HG03565 (cell line): ENCODE results near the gene NRXN2.

ENCODE experiments used
- ATAC-seq: cut with Tn5 transposase; IDR thresholded peaks from one replicate; pipeline ENCODE4 v1.9.1; 2021; ENCODE audit warnings: mild to moderate bottlenecking, moderate library complexity; ENCODE audit not compliant: unreplicated experiment

NRXN2 gene

DNA sequence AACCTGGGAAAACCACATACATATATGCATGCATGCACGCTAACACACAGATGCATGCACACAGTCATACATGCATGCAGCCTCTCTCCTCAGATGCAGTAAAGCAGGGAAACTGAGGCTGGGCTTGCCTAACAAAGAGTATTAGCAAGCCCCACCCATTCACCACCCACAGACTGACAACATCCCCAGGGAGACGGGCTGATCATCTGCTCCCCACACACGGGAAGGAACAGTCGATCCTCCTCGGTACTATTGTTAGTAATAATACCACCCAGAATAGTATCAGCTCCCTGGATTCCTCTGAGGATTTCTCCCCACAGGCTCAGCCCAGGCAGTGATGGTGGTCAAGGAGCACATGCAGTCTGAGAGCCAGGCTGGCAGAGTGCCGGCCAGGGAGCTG is 90.8 kb downstream of the NRXN2 start:
- ATAC-seq = no peak

DNA sequence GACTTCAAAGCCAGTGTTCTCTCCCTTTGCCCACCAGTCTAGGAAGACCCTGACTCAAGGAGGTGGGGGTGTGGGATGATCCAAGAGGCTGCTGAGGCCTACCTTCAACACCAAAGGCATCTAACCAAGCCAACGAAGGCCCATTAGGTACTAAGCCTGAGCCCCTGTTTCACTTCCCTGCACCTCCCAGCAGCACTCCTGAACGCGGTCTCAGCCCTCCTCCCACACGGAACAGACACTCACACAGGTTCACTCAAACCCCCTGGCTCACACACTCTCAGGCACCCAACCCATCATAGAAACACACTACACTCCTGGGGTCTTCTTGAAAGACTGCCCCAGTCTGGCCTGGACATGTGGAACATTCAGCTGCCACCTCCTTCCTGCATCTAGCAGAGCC is 91.3 kb downstream of the NRXN2 start:
- ATAC-seq = no peak

DNA sequence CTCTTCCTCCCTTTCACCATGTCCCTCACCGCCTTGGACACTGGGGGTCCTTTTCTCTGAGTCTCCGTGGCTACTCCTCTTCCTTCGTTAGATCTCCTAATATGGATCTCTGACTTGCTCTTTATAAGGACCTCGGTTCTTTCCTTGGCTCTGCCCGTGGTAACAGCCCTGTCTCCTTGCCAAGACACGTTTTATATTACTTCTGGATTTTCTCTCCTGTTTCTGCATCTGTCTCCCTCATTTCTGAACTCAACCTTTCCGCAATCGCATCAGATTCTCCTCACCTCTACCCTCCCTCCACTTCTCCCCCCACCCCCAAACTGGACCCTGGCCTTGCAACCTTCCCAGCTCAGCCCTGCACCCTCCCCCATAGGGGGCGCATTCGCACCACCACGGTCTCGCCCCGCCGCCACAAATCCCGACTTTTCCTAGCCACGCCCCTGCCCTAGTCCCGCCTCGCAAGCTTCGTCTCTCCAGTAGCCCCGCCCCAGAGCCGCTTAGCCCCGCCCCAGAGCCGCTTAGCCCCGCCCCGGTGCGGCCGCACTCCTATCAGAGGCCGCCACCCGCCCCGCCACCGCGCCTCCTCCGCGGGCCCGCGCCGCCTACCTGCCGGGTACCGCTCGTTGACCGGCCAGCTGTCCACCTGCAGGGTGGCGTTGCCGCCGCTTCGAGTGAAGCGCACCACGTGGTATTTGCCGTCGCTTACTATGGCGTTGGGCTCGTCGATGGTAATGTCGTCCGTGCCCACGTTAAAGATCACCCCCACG is 93.0 kb downstream of the NRXN2 start:
- no peak for ATAC-seq

DNA sequence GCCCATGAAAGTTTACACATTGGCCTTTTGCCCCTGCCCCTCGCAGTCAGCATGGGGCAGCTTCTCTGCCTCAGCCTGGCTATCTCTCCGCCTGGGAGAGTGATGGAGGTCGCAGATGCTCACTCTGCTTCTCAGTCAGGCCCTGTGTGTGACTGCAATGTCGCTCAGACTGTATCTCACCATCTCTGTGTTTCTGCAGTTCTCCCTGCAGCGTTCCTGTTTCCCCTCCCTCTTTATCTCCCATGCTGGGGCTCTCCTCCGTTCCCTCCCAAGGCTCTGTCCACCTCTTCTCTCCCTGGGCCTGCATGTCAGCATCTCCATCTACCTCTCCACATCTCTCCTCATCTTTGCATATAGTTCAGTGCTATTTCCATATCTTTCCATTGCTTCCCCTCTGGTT is 93.9 kb downstream of the NRXN2 start:
- no peak for ATAC-seq

DNA sequence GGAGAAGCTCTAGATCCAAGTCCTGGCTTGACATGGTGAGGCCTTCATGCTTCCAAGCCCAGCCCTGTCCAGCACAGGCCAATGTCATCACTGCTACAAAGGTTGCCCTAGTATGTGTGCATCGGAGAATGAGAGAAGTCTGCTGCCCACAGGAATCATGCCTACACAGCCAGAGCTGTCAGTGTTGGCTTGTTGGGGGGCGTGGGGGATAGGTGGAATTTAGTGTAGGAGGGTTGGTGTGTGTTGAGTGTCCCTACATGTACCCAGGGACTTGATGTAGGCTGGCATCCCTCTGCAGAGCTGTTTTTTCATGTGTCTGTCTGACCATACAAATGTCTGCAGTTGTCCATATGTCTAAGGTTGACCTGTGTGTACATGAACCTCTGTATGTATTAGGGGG is 94.4 kb downstream of the NRXN2 start:
- no peak for ATAC-seq

DNA sequence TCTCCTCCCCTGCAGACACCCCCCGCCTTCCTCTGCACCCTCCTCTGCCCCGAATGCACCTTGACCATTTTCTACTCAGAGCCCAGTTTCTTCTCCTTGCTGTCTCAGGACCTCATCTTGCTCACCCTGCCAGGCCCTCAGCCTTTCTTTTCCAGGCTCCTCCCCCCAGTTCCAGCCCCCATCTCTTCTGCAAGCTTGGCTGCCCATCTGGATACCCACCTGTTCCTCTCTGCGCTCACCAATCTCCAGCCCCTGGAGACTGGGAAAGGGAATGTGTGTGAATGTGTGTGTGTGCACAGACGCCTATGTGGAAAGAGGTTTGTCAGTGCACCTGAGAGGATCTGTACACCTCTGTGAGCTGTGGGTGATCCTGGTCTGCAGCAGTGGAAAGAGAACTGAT is 95.6 kb downstream of the NRXN2 start:
- ATAC-seq = no peak

DNA sequence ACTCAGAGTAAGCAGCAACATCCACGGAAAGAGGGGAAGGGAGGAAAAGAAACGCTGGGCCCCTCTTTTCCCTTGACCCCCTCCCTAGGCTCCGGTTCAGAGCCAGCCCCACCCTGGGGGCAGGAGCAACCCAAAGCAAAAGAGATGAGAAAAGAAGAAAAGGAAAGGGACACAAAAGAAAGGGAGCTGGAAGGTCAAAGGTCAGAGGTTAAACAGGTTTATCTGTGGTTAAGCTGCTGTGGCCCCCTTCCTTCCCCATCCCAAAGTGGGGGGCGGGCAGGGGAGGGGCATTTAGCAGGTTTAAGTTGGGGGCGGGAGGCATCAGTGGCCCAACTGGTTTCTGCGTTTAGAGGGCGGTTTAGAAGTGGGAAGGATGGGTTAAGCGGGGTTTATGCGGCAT is 96.4 kb downstream of the NRXN2 start:
- ATAC-seq = no peak

DNA sequence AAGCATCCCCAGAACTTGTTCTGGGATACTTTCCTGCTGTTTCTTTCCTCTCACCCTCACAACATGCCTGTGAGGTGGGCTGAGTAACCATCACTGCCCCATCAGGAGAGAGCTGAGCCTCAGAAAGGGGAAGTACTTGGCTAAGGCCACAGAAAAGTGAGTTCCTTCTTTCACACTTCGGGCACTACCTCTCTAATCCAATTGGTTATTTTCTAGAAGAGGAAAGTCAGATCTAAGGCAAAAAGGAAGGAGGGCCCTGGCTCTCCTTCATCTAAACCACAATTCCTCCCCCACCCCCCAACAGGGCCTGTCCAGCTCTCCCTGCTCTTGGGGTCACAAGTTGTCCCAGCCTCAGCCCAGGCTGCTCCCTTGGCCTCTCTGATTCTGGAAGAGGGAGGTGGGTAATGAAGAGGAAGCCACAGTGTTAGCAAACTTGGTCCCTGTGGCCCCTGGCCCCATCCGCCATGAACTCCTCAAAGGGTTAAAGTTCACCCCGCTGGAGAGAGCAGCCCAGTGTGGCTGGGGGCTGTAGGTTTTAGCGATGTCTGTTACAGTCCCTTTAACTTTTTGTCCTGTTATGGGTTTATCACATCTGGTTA is 98.0 kb downstream of the NRXN2 start:
- no peak for ATAC-seq

DNA sequence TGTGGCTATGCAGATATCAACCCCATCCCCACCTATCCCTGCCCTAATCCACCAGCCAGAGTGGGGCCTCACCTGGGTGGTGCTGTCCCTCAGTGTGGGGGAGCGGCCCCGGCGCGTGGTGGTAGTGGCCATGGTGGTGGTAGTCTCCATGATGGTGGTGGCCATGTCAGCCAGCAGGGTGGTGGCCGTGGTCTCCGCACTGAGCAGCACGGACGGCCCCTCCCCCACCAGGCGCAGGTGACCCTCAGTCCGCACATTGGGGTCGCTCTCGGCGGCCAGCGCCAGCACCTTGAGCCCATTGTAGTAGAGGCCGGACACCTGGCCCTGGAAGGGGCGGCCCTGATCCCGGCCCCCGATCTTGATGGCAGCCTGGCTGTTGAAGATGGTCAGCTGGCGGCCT is 100.3 kb downstream of the NRXN2 start:
- no peak for ATAC-seq

DNA sequence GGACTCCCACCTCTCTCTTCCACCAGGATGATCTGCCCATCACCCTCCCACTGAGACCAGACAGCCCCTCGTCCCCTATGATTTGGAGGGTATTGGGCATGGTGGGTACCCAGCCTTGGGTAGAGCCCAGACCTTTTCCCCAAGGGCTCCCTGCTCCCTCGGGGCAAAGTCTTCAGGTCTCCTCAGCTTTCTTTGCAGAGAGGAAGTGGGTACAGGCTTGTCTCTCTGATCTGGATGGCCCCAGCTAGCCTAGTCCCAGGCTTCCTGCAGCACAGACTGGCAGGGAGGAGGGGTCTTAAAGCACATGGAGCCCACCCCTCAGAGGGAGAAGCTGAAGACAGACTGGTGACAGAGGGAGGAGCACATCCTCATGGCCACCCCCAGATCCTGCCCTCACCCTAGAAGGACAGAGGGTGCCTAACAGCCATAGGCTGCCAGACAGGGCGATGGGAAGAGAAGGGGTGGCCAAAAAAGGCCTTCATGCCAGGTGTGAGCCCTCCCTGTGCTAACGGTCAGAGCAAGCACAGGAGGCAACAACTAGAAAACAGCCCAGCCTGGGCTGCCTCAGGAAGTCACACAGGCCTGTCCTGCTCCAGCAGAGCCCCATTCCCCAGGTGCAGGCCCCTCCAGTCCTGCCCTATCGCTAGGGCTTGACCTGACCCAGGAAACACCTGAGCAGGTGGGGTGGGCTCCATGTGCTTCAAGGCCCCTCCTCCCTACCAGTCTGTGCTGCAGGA is 101.5 kb downstream of the NRXN2 start:
- no peak for ATAC-seq

DNA sequence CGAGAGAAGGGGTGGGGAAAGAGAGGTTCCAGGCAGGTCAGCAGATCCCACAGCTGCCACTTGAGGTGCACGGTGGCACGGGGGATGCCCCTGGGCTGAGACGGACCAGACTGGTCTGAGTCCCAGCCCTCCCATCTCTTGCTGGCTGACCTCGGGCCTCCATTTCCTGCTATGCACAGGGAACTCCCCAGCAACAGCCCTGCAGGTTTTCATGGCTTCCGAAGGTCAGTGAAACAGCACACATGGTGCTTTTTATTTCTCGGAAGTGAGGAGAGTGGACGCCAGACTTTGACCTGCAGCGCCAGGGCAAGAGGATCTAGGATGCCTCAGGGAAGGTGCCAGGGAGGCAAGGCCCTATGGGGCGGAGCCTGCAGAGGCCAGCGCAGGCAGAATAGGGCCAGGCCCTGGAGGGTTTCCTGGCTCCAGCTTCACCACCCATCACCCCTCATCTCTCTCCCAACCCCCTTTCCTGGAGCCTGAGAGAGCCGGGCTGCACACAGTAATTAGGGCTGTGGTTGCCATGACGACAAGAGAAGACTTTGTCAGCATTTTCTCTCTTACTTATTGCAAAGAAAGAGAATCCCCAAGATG is 102.5 kb downstream of the NRXN2 start:
- ATAC-seq = no peak

DNA sequence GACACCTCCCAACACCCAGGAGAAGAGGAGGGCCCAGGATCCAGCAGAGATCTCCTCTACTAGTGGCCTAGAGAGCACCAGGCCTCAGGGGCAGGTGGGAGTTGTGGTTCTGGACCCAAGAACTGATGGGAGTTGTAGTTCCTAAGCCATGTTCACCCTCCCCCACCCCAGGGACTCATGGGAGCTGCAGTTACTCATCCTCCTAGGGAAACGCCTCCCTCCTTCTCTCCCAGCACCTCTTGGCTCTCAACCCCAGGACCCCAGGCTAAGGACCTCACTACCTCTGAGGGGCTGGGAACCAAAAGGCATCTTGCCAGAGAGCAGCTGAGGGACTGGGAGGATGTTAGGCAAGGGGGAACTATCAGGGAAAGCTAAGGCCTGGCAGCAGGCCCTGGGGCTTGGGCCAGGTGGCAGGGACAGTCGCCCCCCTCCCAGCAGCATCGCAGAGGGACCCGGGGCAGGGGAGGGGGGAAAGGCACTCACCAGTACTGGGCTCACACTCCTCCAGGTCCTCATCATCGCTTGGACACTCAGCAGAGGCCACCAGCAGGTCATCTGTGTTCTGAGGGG is 103.1 kb downstream of the NRXN2 start:
- no peak for ATAC-seq

DNA sequence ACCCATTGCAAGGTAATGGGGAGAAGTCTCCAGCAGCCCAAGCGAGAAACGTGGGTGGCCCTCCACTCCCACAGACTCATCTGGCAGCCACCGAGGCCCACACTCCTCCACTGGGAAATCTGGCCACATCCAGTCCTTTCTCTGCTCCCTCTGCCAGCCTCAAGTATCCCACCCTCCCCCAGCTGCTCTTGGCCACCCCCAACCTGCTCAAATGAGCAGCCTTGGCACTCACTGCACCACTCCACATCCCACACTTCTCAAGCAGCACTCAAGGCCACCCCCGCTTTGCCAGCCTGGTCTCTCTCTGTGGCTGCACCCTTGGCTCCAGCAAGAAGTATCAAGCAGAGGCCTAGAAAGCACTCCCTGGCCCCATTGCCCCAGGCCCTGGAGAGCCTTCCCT is 103.8 kb downstream of the NRXN2 start:
- ATAC-seq = no peak

DNA sequence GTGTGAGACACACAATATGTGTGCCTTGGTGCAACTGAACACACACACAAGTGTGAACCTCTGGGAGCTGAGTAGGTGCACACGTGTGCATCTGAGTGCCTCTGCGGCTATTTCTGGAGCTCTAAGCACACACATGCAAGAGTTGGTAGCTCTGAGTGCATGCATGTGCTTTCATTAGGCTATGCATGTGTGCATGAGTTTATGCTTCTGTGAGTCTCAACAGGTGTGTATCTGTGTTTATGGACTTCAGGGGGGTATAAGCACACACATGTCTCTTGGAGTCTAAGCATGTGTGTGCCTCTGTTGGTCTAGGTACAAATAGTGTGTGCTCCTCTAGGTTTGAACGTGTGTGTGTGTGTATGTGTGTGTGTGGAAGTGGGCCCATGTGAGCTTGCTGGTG is 106.2 kb downstream of the NRXN2 start:
- ATAC-seq = no peak

DNA sequence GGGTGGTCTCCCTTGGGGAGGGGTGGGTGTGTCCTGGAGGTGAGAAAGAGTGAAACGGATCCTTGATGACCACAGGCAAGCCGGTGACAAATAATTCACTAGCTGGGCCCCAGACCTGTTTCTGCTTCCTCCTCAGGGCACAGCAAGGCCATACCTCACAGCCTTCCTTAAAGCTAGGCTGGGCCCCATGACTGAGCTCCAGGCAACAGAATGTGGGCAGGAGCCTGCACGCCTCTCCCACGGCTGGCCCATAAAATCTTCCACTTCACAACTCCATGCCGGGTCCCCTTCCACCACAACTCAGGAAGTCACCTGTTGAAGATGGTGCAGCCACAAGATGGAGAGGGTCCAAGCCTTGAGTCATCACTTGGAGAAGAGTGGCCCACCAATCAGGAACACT is 108.1 kb downstream of the NRXN2 start:
- ATAC-seq = no peak

DNA sequence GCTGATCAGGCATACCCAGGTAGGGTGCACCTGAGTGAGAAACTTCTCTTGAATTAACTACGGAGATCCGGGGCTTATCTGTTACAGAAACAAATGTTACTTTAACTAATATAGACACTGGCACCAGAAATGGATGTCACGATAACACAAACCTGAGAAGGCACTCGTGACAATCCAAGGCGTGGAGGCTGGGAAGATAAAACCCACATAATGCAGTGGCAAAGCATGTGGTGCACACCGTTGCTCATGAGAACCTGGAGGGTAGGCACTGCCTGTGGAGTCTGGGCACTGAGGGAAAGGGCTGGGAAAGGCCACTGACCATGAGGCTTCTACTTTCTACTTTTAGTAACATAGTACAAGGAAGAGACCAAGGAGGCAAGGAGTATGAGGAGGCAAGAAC is 109.3 kb downstream of the NRXN2 start:
- ATAC-seq = no peak

DNA sequence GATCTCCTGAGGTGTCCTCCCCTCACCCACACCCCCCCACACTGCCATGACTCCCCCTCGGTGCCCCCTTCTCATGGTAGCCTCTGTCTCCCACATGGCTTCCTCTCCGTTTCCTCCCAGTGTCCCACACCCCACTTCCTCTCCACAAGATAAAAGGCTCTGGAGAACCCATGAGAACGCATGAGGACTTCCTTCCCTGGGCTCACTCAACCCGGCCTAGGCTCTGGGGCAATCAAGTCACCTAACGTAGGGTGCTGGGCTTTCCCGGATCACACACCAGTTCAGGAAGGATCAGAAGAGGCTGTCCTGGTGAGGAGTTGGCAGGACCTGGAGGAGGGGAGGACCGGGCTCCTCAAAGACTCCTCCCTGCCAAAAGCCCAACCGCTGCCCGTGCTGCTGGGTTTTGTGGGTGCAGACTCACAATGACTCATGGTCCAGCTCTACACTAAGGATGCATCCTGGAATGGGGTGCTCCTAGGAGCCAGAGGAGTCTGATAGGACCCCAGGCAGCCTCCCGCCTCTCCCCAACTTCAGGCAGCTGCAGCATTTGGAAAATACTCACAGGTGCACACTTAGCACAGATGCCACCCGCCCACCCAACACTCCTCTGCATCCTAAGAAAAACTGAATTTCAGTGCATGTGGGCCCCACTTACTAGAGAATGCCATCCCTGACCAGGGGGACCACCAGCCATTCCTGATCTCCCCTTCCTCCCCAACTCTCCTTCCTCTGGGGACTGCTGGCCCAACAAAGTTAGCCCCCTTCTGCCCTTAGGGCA is 110.9 kb downstream of the NRXN2 start:
- no peak for ATAC-seq

DNA sequence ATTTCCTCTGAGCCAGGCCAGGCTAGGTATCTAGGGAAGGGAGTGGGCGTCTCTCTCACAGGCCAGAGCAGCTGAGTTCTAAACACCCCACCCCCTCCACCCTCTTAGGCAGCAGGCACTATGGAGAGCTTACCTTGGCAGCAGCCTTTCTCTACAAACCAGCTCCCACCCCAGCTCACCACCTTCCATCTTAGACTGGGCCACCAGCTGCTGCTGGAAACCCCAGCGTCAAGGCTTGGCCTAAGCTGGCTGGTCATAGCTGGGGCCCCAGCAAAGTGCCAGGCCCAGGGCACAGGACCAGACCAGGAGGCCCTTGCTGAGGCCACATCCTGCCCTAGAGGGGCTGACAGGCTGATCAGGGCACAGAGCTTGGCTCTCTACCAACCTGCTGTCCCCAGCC is 111.8 kb downstream of the NRXN2 start:
- ATAC-seq = no peak

DNA sequence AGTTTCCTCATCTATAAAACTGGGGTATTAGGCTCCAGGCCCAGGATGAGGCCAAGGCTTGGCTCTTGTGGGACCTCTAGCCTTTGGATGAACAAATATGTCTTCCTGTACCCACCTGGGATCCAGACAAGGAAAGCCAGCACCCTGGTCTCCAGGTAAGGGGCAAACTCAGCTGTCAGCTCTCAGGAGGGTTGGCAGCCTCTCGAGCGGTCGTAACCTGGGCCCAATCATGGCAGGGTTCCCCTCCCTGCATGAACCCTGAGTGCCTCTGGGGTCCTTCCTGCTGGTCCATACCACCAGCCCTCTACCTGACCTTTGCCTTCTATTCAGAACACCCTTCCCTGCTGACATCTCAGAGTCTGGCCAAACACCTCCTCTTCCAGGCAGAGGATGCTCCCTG is 112.4 kb downstream of the NRXN2 start:
- ATAC-seq = no peak

DNA sequence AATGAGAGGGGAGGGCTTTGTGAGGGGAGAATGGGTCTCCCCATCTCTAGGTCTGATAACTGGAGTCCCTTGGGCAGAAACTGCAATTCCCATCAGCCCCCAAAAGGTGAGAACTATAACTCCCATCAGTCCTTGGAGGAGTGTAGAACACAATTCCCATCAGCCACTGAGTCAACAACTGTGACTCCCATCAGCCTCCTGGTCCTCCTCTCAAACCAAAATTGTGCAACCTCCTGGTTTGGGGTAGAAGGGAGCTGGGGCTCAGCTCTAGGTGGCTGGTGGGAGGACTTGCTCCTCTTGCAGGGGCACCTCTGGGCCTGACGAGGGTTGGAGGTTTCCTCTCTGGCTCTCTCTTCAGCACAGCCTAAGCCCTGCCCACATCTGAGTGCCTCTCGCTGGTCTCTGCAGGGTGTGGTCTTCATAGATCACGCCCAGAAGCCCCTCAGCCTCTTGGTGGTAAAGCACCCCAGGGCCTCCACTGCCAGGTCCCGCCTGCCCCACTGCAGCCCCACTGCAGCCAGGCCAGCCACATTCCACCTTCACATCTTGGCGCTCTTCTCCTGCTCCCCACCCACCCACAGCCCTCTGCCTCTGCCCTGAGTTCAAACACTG is 113.5 kb downstream of the NRXN2 start:
- ATAC-seq = no peak
